ENCODE results near the gene LUZP2. TPM values are rescaled to one million over a fixed set of nuclear protein-coding genes. Genes with fewer than 3 reads are reported as not detected.
A peak's percentile ranks its signal among the peaks of the same experiment; 100 is the strongest.

Gene LUZP2
- total and polyA plus RNA-seq, 4 donors, result 0.04 to 8.8 (median 0.09) TPM; not detected in 1

DNA sequence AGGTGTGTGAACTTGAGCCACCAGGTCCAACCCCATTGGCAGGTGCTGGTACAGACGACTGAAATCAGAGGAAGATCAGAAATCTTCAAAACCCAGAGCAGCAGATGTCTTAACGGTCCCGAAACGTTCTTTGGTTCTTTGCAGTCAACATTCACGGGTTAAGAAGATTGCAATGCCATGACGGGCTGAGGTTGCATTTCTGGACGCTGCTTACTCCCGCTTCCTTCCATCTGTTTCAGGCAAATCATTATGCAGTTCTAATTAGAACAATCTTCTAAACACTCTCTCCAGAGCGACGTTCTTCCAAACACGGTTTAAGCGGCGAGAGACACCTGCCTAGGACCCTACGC, 492 bp upstream of the LUZP2 start:
- no peak for TF ChIP-seq CTCF (IDR thresholded peaks at IDR 0.05; ENCODE audit: control extremely low read depth, extremely low read depth)
- H3K9ac ChIP-seq (ENCODE audit: insufficient read depth in 1 of 2, low read length in 2 of 2), result peak overlapping the region; percentile 43 to 79
- 8% methylated on average over 14 of the region's 14 CpGs for WGBS, 2 donors

DNA sequence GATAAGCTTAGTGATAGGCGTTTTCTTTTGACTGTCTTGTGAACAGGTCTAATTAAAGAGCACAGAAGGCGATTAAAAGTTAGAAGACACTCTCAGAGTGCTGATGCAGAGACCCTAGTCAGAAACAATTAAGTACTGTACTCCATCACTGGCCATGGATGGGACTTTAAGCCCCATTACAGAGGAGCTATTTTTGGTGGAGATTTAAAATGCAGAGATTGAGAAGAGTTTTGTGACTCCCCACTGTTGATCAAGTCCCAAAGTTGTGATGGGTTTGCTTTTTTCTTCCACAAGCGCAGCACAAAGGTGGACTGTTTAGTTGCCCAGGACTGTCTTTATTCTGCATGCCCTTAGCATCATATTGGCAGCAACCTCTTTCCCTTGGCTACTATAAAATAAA, 978 bp downstream of the LUZP2 start:
- Histone ChIP-seq H3K9ac (ENCODE audit: insufficient read depth in 1 of 2, low read length in 2 of 2) (peak overlapping the region in 1 of 2 donors; percentile 88), H3K27me3 (ENCODE audit: control insufficient read depth in 3 of 3, insufficient read depth in 3 of 3, low read length in 2 of 3) (peaks cover 0 to 26% (median 11%) of the 10 kb centered on the region in 3 donors), H3K4me1 (ENCODE audit: control insufficient read depth in 5 of 5, insufficient read depth in 5 of 5, low read length in 5 of 5) (peaks cover 0 to 6% (median 0%) of the 10 kb centered on the region in 5 donors), H3K9me3 (ENCODE audit: control insufficient read depth in 4 of 4, insufficient read depth in 3 of 4, low read length in 3 of 4) (no peaks in the 10 kb centered on the region), H3K36me3 (ENCODE audit: control insufficient read depth in 4 of 4, insufficient read depth in 4 of 4, low read length in 4 of 4) (no peaks in the 10 kb centered on the region), H3K4me3 (no peak overlapping the region), H3K27ac (ENCODE audit: low read depth in 1 of 2, low read length in 1 of 2) (no peak overlapping the region)
- 68 to 69% methylated on average over 3 of the region's 3 CpGs for WGBS, 2 donors
- ATAC-seq (ENCODE audit: insufficient read depth, low FRiP score), result no peak
- no peak for TF ChIP-seq CTCF (IDR thresholded peaks at IDR 0.05; ENCODE audit: control extremely low read depth, extremely low read depth)
- no peak for DNase-seq

More for the DNA sequence above, 492 bp upstream of the LUZP2 start:
- Histone ChIP-seq H3K27ac (ENCODE audit: low read depth in 1 of 2, low read length in 1 of 2) (no peak overlapping the region), H3K27me3 (ENCODE audit: control insufficient read depth in 3 of 3, insufficient read depth in 3 of 3, low read length in 2 of 3) (peaks cover 0 to 26% (median 11%) of the 10 kb centered on the region in 3 donors), H3K4me3 (no peak overlapping the region), H3K36me3 (ENCODE audit: control insufficient read depth in 4 of 4, insufficient read depth in 4 of 4, low read length in 4 of 4) (no peaks in the 10 kb centered on the region), H3K9me3 (ENCODE audit: control insufficient read depth in 4 of 4, insufficient read depth in 3 of 4, low read length in 3 of 4) (no peaks in the 10 kb centered on the region), H3K4me1 (ENCODE audit: control insufficient read depth in 5 of 5, insufficient read depth in 5 of 5, low read length in 5 of 5) (peaks cover 0 to 6% (median 0%) of the 10 kb centered on the region in 5 donors)
- DNase-seq, result peak in 2 of 3 donors; percentile 54 to 63
- ATAC-seq (ENCODE audit: insufficient read depth, low FRiP score), result no peak

DNA sequence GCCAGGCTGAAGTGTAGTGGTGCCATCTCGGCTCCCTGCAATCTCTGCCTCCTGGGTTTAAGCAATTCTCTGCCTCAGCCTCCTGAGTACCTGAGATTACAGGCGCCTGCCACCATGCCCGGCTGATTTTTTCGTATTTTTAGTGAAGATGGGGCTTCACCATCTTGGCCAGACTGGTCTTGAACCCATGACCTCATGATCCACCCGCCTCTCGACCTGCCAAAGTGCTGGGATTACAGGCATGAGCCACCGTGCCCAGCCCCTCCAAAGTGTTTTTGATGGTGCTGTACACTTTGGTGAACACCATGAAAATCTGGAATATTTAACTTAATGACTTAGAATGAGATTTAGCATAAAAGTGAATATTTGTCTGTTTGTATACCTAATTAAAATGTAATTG, 5.6 kb downstream of the LUZP2 start:
- TF ChIP-seq CTCF (IDR thresholded peaks at IDR 0.05; ENCODE audit: control extremely low read depth, extremely low read depth), result no peak
- Histone ChIP-seq H3K27me3 (ENCODE audit: control insufficient read depth in 3 of 3, insufficient read depth in 3 of 3, low read length in 2 of 3) (peaks cover 0 to 11% (median 6%) of the 10 kb centered on the region in 3 donors), H3K4me1 (ENCODE audit: control insufficient read depth in 5 of 5, insufficient read depth in 5 of 5, low read length in 5 of 5) (peaks cover 0 to 2% (median 0%) of the 10 kb centered on the region in 5 donors), H3K9ac (ENCODE audit: insufficient read depth in 1 of 2, low read length in 2 of 2) (no peak overlapping the region), H3K9me3 (ENCODE audit: control insufficient read depth in 4 of 4, insufficient read depth in 3 of 4, low read length in 3 of 4) (no peaks in the 10 kb centered on the region), H3K36me3 (ENCODE audit: control insufficient read depth in 4 of 4, insufficient read depth in 4 of 4, low read length in 4 of 4) (no peaks in the 10 kb centered on the region), H3K4me3 (no peak overlapping the region), H3K27ac (ENCODE audit: low read depth in 1 of 2, low read length in 1 of 2) (no peak overlapping the region)
- no peak for DNase-seq
- 84 to 88% methylated on average over 7 of the region's 7 CpGs for WGBS, 2 donors
- no peak for ATAC-seq (ENCODE audit: insufficient read depth, low FRiP score)

- DNase-seq, result peak in 2 of 3 donors; percentile 6 to 12
- TF ChIP-seq CTCF (IDR thresholded peaks at IDR 0.05; ENCODE audit: control extremely low read depth, extremely low read depth), result no peak
- H3K9me3 ChIP-seq (ENCODE audit: control insufficient read depth in 4 of 4, insufficient read depth in 3 of 4, low read length in 3 of 4), result no peaks in the 10 kb centered on the region
- H3K9ac ChIP-seq (ENCODE audit: insufficient read depth in 1 of 2, low read length in 2 of 2), result no peak overlapping the region
- H3K36me3 ChIP-seq (ENCODE audit: control insufficient read depth in 4 of 4, insufficient read depth in 4 of 4, low read length in 4 of 4), result no peaks in the 10 kb centered on the region
- no peaks in the 10 kb centered on the region for H3K27me3 ChIP-seq (ENCODE audit: control insufficient read depth in 3 of 3, insufficient read depth in 3 of 3, low read length in 2 of 3)
- H3K27ac ChIP-seq (ENCODE audit: low read depth in 1 of 2, low read length in 1 of 2), result no peak overlapping the region
- 44 to 47% methylated on average over 3 of the region's 3 CpGs for WGBS, 2 donors
- no peak overlapping the region for H3K4me3 ChIP-seq
- no peak for ATAC-seq (ENCODE audit: insufficient read depth, low FRiP score)
- H3K4me1 ChIP-seq (ENCODE audit: control insufficient read depth in 5 of 5, insufficient read depth in 5 of 5, low read length in 5 of 5), result no peaks in the 10 kb centered on the region
These were observed 12.3 kb downstream of the LUZP2 start for GRCh38 chr11:24509114-24509513.
